Coronary artery (tissue), 2 donors: Measurements from ENCODE around the gene GPR26.

ENCODE experiments used
- DNase-seq: peaks from one replicate; pipeline ENCODE4 v3.0.0-alpha.2; 2017; ENCODE audit warnings: low spot score
- H3K27ac ChIP-seq, 2 donors: fragments of 200-600 bp; sonication (generic); one replicate each; pipeline ENCODE4 v1.5.1; 2016 to 2019
- H3K4me3 ChIP-seq: fragments of 200-600 bp; sonication (generic); 2 replicates; pipeline ENCODE4 v1.5.1; 2016; ENCODE audit warnings: mild to moderate bottlenecking, moderate library complexity
- CTCF ChIP-seq: fragments of 200-600 bp; sonication (generic); IDR thresholded peaks from one replicate; pipeline ENCODE4 v1.5.1; 2019; ENCODE audit warnings: antibody characterized with exemption

GPR26 gene

DNA sequence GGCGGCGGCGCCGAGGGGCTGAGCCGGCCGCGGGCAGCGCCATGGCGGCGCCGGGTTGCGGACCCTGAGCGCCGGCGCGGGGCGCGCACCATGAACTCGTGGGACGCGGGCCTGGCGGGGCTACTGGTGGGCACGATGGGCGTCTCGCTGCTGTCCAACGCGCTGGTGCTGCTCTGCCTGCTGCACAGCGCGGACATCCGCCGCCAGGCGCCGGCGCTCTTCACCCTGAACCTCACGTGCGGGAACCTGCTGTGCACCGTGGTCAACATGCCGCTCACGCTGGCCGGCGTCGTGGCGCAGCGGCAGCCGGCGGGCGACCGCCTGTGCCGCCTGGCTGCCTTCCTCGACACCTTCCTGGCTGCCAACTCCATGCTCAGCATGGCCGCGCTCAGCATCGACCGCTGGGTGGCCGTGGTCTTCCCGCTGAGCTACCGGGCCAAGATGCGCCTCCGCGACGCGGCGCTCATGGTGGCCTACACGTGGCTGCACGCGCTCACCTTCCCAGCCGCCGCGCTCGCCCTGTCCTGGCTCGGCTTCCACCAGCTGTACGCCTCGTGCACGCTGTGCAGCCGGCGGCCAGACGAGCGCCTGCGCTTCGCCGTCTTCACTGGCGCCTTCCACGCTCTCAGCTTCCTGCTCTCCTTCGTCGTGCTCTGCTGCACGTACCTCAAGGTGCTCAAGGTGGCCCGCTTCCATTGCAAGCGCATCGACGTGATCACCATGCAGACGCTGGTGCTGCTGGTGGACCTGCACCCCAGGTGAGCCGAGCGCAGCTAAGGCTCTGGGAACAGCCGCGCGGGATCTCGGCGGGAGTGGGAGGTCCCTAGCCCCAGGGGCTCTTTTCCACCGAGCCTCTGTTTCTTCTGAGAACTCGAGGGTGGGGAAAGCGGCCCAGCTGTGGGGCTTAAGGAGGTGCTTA lies at the start of gene GPR26:
Gene GPR26 (plus strand): TSS at position 38 of the 919 bp plus-strand sequence. CDS start 53 bp downstream, at position 91.
- TF ChIP-seq CTCF: no peak
- Histone ChIP-seq H3K4me3 (no peak within 1 kb of the TSS), H3K27ac (no peak within 1 kb of the TSS)
- no peak for DNase-seq

- DNase-seq: no peak
- H3K4me3 ChIP-seq: no peak overlapping the region
- H3K27ac ChIP-seq: no peak overlapping the region
- TF ChIP-seq CTCF: no peak
These were observed 47.9 kb upstream of the GPR26 start for GRCh38 chr10:123618224-123618623.

- Histone ChIP-seq H3K4me3 (no peak overlapping the region), H3K27ac (no peak overlapping the region)
- no peak for DNase-seq
- no peak for TF ChIP-seq CTCF
These were observed 46.9 kb upstream of the GPR26 start for GRCh38 chr10:123619067-123619855.

DNA sequence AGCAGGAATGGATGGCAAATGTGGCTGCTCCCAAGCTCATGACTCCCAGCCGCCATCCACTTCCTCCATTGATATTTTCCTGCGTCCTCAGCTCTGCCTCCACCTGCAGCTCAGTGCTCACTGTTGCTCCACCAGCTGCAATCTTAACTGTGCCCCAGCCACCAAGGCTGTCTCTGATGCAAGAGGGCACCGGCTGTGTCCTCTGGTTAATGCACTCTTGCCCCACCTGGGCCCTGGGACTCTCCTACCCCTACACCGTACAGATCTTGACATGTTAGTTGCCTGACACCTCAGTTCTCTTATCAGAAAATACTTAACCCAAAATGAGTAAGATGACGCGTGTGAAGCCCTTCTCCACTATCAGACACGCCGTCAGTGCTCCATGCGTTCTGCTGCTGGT lies 45.5 kb upstream of the GPR26 start:
- no peak overlapping the region for H3K27ac ChIP-seq
- DNase-seq: no peak
- no peak overlapping the region for H3K4me3 ChIP-seq
- TF ChIP-seq CTCF: no peak

GRCh38 chr10:123621492-123621891 lies 44.7 kb upstream of the GPR26 start:
- peak; percentile 24 for DNase-seq
- TF ChIP-seq CTCF: no peak
- H3K4me3 ChIP-seq: no peak overlapping the region
- H3K27ac ChIP-seq: no peak overlapping the region

DNA sequence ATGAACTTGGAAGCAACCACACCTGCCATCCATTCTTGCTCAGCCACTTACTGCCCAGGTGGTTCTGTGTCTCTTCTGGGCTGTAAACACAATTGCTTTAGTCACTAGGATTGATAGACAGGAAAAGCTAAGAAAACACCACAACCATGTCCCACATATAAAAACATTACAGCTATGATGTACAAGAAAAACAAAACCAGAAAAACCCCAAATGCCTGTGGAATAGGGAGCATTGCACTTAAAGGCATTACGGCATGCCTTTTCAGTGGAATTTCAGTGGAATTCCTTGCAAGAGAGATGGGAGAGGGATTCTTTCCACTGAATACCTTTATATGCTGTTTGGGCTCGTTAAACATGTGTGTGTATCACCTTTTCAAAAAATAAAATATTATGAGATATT lies 44.2 kb upstream of the GPR26 start:
- no peak overlapping the region for H3K4me3 ChIP-seq
- no peak overlapping the region for H3K27ac ChIP-seq
- no peak for DNase-seq
- no peak for TF ChIP-seq CTCF
